AG04449 (cell line): ENCODE data around the gene ST8SIA3.

Experiments used
- CTCF ChIA-PET: fragments of 350-600 bp; formaldehyde crosslinking; extraction: SDS; loops from one replicate; lab custom pipeline; 2021; ENCODE audit warnings: antibody characterized with exemption; lab: Yijun Ruan, JAX
- POLR2A ChIA-PET: fragments of 400-600, 350-600 bp; formaldehyde crosslinking; extraction: SDS; loops from one replicate; lab custom pipeline; 2020; ENCODE audit warnings: antibody characterized with exemption, inconsistent platforms; lab: Yijun Ruan, JAX
- DNase-seq: peaks from one replicate; pipeline ENCODE4 v3.0.0-alpha.2; 2010; ENCODE audit warnings: low read depth, low spot score
- H3K4me3 ChIP-seq: 2 replicates; pipeline ENCODE4 v1.5.1; 2011; ENCODE audit warnings: low read depth, mild to moderate bottlenecking, control low read depth, low read length
- CTCF ChIP-seq: IDR thresholded peaks from one replicate; pipeline ENCODE4 v1.5.1; 2011; ENCODE audit warnings: mild to moderate bottlenecking, moderate library complexity, low read length, control low read depth, inconsistent platforms; ENCODE audit not compliant: insufficient read depth; ENCODE audit errors: missing control alignments

The ST8SIA3 gene

DNA sequence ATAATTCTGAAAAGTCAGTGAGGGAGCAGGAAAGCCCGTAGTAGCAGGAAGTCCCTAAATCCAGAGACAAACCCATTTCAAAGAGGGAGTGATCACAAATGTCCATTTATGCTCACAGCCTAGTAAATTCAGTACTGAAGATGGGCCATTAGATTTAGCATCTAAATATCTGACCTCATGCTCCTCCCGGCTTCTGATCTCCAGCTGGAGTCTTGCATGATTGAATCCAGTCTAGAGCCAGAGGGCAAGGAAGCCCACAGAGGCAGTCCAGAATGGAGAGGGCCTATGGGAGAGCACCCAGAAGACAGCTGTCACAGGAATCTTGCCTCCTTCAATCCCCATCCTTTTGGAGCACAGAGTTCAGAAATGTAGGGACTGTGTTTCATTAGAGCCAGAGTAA is 16.0 kb upstream of the ST8SIA3 start:
- no peak overlapping the region for H3K4me3 ChIP-seq
- no peak for DNase-seq
- TF ChIP-seq CTCF = no peak
- POLR2A ChIA-PET = no interaction called here
- CTCF ChIA-PET = no interaction called here

DNA sequence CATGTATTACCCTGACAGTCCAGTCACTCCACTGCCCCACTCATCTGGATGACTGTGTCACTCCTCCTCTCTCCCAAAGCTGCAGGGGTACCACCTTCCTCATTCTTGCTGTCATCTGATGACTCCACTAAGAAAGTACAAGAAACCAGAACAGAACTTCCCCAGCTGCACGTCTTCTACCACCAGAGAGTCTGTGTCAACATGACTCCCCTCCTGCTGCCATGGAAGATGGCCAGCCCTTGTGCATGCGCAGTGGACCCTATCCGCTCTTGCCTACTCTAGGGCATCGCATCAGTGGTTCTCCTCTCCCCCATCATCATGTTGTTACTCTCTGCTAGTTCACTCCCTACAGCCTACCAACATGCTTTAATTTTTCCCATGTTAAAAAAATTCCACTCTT is 14.5 kb upstream of the ST8SIA3 start:
- no peak for DNase-seq
- H3K4me3 ChIP-seq = no peak overlapping the region
- CTCF ChIA-PET = no interaction called here
- POLR2A ChIA-PET = no interaction called here
- no peak for TF ChIP-seq CTCF

GRCh38 chr18:57343833-57344232 is 8.5 kb upstream of the ST8SIA3 start:
- DNase-seq = no peak
- no peak for TF ChIP-seq CTCF
- ChIA-PET CTCF (no interaction called here), POLR2A (no interaction called here)
- H3K4me3 ChIP-seq = no peak overlapping the region

GRCh38 chr18:57346876-57347275 is 5.5 kb upstream of the ST8SIA3 start:
- no peak overlapping the region for H3K4me3 ChIP-seq
- CTCF ChIA-PET = no interaction called here
- no peak for DNase-seq
- TF ChIP-seq CTCF = no peak
- POLR2A ChIA-PET = no interaction called here

DNA sequence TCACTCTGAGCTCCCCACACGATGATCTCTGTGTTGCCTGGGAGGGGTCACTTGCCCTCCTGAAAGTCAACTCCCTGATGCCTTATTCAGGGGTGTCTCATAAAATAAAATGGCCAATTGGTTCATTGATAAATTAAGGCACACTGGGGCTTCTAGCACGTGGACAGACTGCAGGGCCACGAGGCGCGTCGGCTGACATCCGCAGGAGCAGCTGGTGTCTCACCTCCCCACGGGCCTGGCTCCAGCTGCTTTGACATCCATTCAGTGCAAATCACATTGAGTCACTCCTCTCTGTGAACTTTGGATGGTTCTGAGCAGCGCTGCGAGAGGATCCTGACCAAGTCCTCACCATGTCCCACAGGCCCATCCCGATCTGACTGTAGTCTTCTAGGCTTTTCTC is 4.6 kb upstream of the ST8SIA3 start:
- DNase-seq = no peak
- CTCF ChIA-PET = no interaction called here
- POLR2A ChIA-PET = no interaction called here
- no peak overlapping the region for H3K4me3 ChIP-seq
- TF ChIP-seq CTCF = no peak

DNA sequence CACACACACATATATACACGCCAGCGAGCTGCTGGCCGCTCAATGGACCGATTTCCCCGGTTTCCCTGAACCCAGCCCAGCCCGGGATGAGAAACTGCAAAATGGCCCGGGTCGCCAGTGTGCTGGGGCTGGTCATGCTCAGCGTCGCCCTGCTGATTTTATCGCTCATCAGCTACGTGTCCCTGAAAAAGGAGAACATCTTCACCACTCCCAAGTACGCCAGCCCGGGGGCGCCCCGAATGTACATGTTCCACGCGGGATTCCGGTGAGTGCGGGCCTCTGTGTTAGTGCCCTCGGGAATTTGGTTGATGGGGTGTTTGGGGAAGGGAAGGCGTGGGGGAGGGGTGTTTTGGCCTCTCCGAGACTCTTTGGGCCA is 392 bp downstream of the ST8SIA3 start:
- no peak for TF ChIP-seq CTCF
- no peak overlapping the region for H3K4me3 ChIP-seq
- CTCF ChIA-PET = no interaction called here
- POLR2A ChIA-PET = no interaction called here
- no peak for DNase-seq
